Kidney glomerular epithelial cell (primary cell): ENCODE results near the gene JAK1.

Source experiments
- DNase-seq: peaks from one replicate; lab custom pipeline; 2025; lab: John Stamatoyannopoulos, UW

Gene JAK1

DNA sequence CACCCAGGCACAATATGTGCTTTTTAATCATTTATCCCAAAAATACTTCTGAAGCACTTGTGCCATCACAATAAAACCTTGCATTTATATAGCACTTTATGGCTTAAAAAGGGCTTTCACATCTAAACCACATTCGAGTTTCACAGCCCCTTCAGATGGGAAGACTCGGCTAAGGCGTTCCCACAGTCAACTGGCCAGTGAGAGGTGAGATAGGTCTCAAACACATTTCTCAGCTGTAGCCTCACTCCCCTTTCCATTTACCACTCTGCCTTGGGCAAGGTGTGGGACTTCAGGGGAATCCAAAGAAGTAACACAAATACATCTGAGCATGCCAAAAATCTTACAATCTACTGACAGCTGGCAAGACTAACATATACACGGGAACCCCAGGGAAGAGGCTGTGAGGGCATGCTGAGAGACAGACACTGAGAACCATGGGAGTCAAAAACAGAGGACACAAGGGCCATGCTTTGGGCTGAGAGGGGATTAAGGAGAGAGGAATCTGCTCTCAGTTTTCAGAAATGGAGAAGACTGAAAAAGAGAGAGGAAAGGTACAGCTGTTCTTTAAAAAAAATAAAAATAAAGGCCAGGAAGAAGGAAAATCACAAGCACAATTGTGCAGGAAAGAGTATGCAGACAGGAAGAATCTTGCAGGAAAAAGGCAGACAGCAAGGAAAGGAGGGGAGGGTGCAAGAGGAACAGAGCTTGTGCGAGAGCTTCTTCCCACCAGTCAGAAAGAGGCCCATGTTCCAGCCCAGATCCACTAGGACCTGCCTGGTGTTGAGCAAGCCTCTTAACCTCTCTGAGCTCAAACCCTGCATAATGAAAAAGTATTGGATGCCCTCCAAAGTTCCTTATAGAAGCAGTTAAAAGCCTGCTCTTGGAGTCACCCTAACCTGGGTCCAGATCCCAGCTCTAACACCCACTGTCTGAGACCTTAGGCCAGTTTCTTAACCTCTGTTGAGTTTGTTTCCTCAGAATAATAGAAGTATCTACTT is 73.5 kb downstream of the JAK1 start:
- DNase-seq = no peak

DNA sequence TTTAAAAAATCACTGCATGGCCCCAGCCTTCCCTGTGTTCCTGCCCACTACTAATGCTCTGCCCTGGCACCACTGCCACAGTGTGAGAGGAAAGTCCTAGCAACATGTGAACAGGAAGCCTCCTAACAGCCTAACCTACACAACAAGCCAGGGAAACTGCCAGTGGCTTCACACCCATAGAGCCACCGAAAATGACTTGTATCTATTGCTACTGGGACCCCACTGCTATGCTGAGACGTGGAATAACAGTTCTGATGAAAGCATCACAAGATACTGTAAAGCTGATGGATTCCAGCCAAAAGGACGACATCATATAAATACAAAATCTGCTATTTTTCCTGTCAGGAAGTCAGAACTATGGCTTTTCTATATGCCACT is 74.9 kb downstream of the JAK1 start:
- DNase-seq = no peak

- DNase-seq = no peak
Measured at GRCh38 chr1:64890699-64891447, 75.5 kb downstream of the JAK1 start.

- DNase-seq = no peak
Measured at GRCh38 chr1:64887689-64888217, 78.6 kb downstream of the JAK1 start.

DNA sequence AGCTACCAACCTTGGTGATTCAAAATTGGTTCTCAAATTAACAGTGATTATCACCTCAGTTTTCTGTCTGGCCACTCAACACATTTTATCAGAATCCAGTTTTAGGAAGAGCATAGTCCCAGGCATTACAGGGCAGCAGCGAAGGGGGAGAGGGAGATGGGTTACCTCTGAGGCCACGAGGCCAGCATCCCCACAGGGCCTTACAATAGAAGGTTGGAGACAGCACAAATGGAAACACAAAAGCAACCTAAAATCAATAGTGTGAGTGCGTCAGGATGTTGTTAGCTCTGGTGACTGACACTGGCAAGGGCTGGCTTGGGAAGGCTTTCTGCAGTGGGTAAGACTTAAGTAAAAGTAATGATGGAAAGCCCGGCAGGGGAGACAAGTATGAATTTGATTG is 79.5 kb downstream of the JAK1 start:
- no peak for DNase-seq

GRCh38 chr1:64885648-64886047 is 80.7 kb downstream of the JAK1 start:
- DNase-seq = no peak

DNA sequence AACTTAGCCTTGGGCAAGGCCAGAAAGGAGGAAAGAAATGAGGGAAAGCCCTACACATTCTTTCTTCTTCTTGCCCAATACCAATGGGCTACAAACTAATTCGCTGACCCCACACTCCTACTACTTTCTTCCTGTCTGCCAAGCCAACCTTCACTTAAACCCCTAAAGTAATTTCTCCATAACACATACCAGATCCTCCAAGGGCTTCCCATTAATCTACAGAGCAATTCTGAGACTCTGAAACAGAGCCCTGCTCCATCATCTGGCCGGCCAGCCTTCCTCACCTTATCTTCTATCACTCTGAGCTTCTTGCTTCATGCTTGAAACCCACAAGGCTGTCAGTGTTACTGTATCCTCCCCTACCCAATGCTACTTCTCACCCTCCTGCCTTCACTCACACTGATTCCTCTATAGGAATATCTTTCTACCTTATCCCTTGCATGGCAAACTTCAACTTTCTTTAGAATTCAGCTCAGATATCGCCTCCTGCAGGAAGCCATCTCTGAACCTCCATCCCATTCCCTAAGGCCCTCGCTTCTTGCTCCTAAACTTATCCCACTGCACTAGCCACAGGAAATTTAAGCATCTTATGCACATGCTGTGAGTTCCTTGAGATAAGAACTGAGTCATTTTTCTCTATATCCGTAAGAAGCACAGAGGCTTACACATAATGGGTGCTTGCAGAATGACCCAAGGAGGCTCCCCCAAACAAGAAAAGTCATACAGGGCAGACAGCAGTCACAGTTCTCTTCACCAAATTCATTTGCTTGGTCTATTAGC is 81.9 kb downstream of the JAK1 start:
- DNase-seq = no peak

DNA sequence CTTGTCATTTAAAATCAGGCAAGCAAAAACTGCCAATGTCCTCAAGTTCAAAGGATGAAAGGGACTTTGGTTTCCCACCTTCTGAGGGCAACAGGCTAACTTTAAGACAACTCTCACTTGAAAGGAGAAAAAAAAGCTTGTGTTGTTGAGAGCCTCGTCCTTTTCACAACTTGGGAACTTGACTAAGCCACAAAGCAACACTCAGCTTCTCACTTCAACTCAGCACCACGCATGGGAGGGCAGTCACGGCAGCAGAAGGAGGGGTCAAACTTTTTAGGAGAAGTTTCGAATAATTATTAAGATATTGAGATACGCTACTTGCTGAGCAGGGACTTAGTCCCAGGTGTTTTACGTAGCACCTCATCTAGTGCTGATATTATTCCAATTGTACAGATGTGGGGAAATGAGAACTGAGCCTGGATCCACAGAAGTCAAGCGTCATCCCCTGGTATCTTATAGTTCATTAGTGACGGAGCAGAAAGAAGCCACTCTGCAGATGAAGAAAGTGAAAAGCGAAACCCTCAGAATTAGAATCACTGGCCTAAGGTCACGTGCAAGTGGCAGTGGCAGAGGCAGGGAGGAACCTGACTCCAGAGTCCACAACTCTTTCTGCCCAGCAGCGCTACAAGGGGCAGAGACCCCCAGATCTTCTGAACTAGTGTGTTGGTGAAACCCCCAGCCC is 83.6 kb downstream of the JAK1 start:
- no peak for DNase-seq

DNA sequence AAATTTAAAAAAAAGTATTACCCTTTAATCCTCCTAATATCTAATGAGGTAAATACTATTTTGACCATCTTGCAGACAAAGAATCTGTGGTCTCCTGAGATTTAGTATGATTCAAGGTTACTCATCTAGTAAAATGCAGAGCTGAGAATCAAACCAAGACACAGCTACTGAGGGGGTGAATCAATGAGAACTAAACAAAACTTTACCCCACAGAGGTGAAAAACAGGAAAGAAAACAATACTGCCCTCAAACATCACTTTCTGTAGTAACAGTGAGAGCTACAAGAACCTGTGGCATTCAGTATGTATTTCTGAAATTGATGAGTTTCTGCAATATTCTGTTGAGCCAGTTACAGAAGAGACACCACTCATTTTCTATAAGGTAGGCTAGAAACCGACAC is 85.1 kb downstream of the JAK1 start:
- DNase-seq = peak; percentile 31

DNA sequence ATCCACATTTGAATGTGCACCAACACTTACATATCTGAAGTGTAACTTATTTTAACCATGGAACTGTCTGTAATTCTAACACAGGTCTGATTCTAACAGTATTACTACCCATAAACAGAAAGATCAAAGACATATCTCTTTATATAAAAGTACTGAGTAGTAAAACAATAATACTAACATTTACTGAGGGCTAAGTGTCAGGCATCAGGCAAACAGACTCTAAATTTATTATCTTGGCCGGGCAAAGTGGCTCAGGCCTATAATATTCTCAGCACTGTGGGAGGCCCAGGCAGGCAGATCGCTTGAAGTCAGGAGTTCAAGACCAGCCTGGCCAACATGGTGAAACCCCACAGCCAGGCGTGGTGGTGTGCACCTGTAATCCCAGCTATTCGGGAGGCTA is 85.9 kb downstream of the JAK1 start:
- DNase-seq = no peak

- no peak for DNase-seq
Measured at GRCh38 chr1:64878931-64879611, 87.3 kb downstream of the JAK1 start.

DNA sequence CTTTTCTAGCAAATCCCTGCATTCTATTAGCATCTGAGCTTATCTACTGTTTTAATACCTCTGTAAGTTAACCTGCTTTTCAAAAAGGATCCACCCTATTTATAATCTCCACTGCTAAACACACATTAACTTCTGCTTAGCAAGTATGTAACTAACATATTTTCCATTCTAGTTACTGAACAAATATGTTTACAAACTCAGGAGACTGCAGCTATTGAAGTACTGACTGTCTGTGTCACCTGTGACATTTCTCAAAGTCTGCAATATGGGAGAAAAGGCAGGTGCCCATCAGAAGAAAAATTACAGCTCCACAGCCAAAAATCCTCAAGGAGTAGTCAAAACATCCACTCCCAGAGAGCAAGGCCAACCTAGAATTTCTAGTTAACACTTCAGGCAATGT is 88.3 kb downstream of the JAK1 start:
- no peak for DNase-seq

DNA sequence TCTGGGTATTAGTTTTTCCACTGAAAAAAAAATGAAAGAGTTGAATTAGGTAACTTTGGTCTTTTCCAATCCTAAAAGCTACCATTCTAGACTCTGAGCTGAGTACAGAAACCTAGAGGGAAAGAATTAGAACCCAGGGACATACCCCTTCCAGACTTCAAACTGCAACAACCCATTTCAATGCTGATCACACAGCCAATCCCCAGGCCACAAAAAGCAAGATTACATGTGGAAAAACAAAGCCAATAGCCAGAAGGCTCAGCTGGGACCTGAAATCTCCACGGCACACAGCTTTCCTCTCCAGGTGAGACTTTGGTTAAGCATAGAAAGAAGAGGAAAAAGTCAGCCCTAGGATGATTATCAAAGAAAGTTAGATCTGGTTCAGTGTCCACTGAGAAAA is 88.8 kb downstream of the JAK1 start:
- no peak for DNase-seq

GRCh38 chr1:64877151-64877550 is 89.2 kb downstream of the JAK1 start:
- no peak for DNase-seq

DNA sequence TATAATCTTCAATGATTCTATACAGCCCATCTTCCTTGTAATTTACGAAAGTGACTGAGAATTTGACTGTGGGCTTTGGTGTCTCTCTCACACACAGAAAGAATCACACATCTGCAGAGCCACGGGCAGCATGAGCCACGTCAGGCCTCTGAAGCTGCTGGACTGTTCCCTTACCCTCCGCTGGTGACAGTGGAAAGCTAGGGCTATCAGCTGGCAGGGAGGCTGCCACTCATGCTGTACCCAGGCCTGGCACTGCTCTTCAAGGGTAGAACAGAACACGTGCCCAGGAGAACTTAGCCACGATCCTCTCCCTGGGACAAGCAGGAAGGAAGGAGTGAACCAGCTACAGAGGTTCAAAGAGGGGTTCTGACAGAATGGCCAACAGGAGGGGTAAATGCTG is 90.7 kb downstream of the JAK1 start:
- DNase-seq = no peak

- no peak for DNase-seq
Measured at GRCh38 chr1:64875101-64875500, 91.2 kb downstream of the JAK1 start.

- DNase-seq = no peak
Measured at GRCh38 chr1:64874666-64875065, 91.7 kb downstream of the JAK1 start.

- no peak for DNase-seq
Measured at GRCh38 chr1:64873576-64873975, 92.8 kb downstream of the JAK1 start.

GRCh38 chr1:64872067-64872466 is 94.3 kb downstream of the JAK1 start:
- no peak for DNase-seq

DNA sequence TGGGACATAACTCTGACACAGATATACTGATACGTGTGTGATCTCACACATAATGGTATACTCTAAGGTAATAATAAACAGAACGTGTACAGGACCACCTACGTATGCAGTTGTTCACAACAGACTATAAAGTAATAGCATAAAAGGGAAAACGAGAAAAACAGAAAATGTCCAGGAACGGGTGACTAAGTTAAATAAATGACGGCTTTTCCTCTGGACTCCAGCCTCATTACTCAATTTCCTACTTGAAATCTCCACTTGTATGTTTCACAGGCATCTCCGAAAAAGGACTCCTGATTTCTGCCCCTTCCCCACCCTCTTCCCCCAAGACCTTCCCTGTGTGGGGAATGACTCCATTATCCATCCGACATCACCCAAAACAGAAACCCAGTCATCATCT is 95.1 kb downstream of the JAK1 start:
- no peak for DNase-seq

DNA sequence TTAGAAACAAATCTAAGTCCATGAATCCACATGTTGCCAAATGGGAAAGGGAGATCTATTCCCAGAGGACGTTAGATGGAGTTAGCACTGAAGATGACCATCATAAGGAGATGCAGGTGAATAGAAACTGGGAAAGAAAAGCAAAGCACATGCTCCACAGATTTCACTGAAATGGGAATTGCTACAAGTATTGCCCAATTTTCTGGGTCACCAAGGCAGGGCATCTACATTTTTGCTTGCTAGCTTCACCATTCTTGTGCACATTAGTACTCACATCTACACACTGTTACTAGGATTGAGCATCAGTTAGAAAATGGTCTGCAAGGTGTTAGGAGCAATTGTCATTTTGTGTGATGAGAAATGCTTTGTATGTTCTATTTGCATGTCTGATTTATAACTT is 99.1 kb downstream of the JAK1 start:
- no peak for DNase-seq
